Naive thymus-derived CD8-positive, alpha-beta T cell (primary cell): ENCODE measurements around the gene MPV17. TPM values are rescaled to one million over a fixed set of nuclear protein-coding genes. Genes with fewer than 3 reads are reported as not detected.
A peak's percentile ranks its signal among the peaks of the same experiment; 100 is the strongest.

Source experiments
- ATAC-seq, 2 donors: fragments of 150-1000 bp; cut with Tn5 transposase in 1 of 2; sonication (Bioruptor Pico), chemical (Tn5 transposase) in 1 of 2; 1 replicate in 1 of 2; 2 replicates in 1 of 2; pipeline ENCODE4 v1.10.0; 2021; ENCODE audit warnings: mild to moderate bottlenecking in 2 of 2, moderate library complexity in 2 of 2
- POLR2A ChIA-PET: fragments of 350-600 bp; sonication (Branson Sonifier 250); formaldehyde crosslinking; loops from one replicate; lab custom pipeline; 2021; ENCODE audit warnings: antibody characterized with exemption; lab: Charles Lee
- DNase-seq, 10 donors: peaks; one replicate each; pipeline versions ENCODE4 v3.0.0 to v3.0.0-alpha.2; 2020 to 2022
- H3K27ac Mint-ChIP-seq, 10 donors: one replicate each; pipeline ENCODE4 v1.8.0; 2020 to 2022; ENCODE audit warnings: mild to moderate bottlenecking in 10 of 10, mixed read lengths in 10 of 10, moderate library complexity in 4 of 10, inconsistent platforms in 1 of 10
- H3K27me3 Mint-ChIP-seq, 5 donors: one replicate each; pipeline ENCODE4 v1.8.0; 2021 to 2022; ENCODE audit warnings: mixed read lengths in 5 of 5
- H3K36me3 Mint-ChIP-seq, 3 donors: one replicate each; pipeline ENCODE4 v1.8.0; 2020 to 2022; ENCODE audit warnings: mixed read lengths in 3 of 3, mild to moderate bottlenecking in 2 of 3, inconsistent platforms in 1 of 3
- H3K4me1 Mint-ChIP-seq, 4 donors: one replicate each; pipeline ENCODE4 v1.8.0; 2021 to 2022; ENCODE audit warnings: mixed read lengths in 4 of 4
- H3K4me3 Mint-ChIP-seq, 10 donors: one replicate each; pipeline ENCODE4 v1.8.0; 2020 to 2022; ENCODE audit warnings: mild to moderate bottlenecking in 10 of 10, mixed read lengths in 10 of 10, moderate library complexity in 6 of 10, inconsistent platforms in 1 of 10
- H3K9me3 Mint-ChIP-seq, 9 donors: one replicate each; pipeline ENCODE4 v1.8.0; 2020 to 2022; ENCODE audit warnings: mixed read lengths in 9 of 9, mild to moderate bottlenecking in 3 of 9, inconsistent platforms in 1 of 9, moderate library complexity in 1 of 9
- polyA plus RNA-seq, 3 donors: library from polyadenylated mRNA; unstranded; fragments of 300-500 nt; fragmentation: Illumina TruSeq; gene quantifications; one replicate each; pipeline ENCODE4 v1.2.3, GENCODE V29; 2021
- total RNA-seq, 8 experiments: library from RNA in 2 of 8; stranded (reverse) in 2 of 8; gene quantifications; one replicate each; pipeline ENCODE4 v1.2.3 and lab custom pipeline; 2021 to 2026

The MPV17 gene
- total and polyA plus RNA-seq, 5 experiments from 2014 or later, result 109 to 135 (median 111) TPM

GRCh38 chr2:27261241-27261925 is 61.5 kb downstream of the MPV17 start:
- POLR2A ChIA-PET, result no interaction called here
- H3K27ac Mint-ChIP-seq, result peak overlapping the region in 2 of 10 donors; percentile 26 to 54
- peaks cover 24 to 30% (median 28%) of the 10 kb centered on the region in 4 donors for H3K4me1 Mint-ChIP-seq
- peaks cover 0 to 2% (median 0%) of the 10 kb centered on the region in 9 donors for H3K9me3 Mint-ChIP-seq
- peak overlapping the region; percentile 59 to 89 (median 80) for H3K4me3 Mint-ChIP-seq
- peaks cover 0 to 14% (median 2%) of the 10 kb centered on the region in 3 donors for H3K36me3 Mint-ChIP-seq
- H3K27me3 Mint-ChIP-seq, result peaks cover 42 to 71% (median 57%) of the 10 kb centered on the region in 5 donors
- ATAC-seq (no peak), DNase-seq (peak in 1 of 10 donors; percentile 45)

Other genes with a start within 250 kb of the MPV17 start
- under 1 TPM; 0.41 to 0.86 TPM for gene EMILIN1, start 244.5 kb downstream of the MPV17 start, total RNA-seq
- gene EMILIN1, start 244.5 kb downstream of the MPV17 start, polyA plus RNA-seq, result 1 to 10 TPM in 1 of 3 donors, under 1 TPM in 2; 0.90 to 1.1 (median 0.98) TPM
- gene KHK, start 236.3 kb downstream of the MPV17 start, total RNA-seq, result 1 to 10 TPM; 6.3 to 7.2 TPM
- gene KHK, start 236.3 kb downstream of the MPV17 start, polyA plus RNA-seq, result 1 to 10 TPM; 6.0 to 8.9 (median 6.1) TPM
- under 1 TPM; 0.22 to 0.68 TPM for gene CGREF1, start 204.0 kb downstream of the MPV17 start, total RNA-seq
- under 1 TPM; 0.38 to 0.69 (median 0.40) TPM for gene CGREF1, start 204.0 kb downstream of the MPV17 start, polyA plus RNA-seq
- gene ABHD1, start 199.3 kb downstream of the MPV17 start, total RNA-seq, result 1 to 10 TPM; 2.1 to 2.7 TPM
- gene ABHD1, start 199.3 kb downstream of the MPV17 start, polyA plus RNA-seq, result 1 to 10 TPM; 1.3 to 1.7 (median 1.4) TPM
- 10 to 100 TPM; 35.9 to 43.3 TPM for gene PREB, start 188.5 kb downstream of the MPV17 start, total RNA-seq
- gene PREB, start 188.5 kb downstream of the MPV17 start, polyA plus RNA-seq, result 10 to 100 TPM; 40.6 to 58.4 (median 51.1) TPM
- gene PRR30, start 183.7 kb downstream of the MPV17 start, total RNA-seq, result not detected
- not detected for gene PRR30, start 183.7 kb downstream of the MPV17 start, polyA plus RNA-seq
- gene TCF23, start 174.1 kb downstream of the MPV17 start, total RNA-seq, result not detected
- not detected for gene TCF23, start 174.1 kb downstream of the MPV17 start, polyA plus RNA-seq
- gene ATRAID, start 111.1 kb downstream of the MPV17 start, total RNA-seq, result 100 to 1,000 TPM; 105 TPM
- gene ATRAID, start 111.1 kb downstream of the MPV17 start, polyA plus RNA-seq, result 100 to 1,000 TPM; 299 to 388 (median 360) TPM
- 10 to 100 TPM; 39.1 to 39.5 TPM for gene SLC5A6, start 110.8 kb downstream of the MPV17 start, total RNA-seq
- 10 to 100 TPM; 14.3 to 17.8 (median 17.2) TPM for gene SLC5A6, start 110.8 kb downstream of the MPV17 start, polyA plus RNA-seq
- 10 to 100 TPM; 52.8 to 59.7 TPM for gene CAD, start 105.7 kb downstream of the MPV17 start, total RNA-seq
- gene CAD, start 105.7 kb downstream of the MPV17 start, polyA plus RNA-seq, result 10 to 100 TPM; 18.0 to 31.9 (median 27.7) TPM
- gene SLC30A3, start 60.0 kb downstream of the MPV17 start, total RNA-seq, result not detected
- gene SLC30A3, start 60.0 kb downstream of the MPV17 start, polyA plus RNA-seq, result under 1 TPM in 1 of 3 donors, not detected in 2; 0.13 TPM
- not detected for gene DNAJC5G, start 47.7 kb downstream of the MPV17 start, total RNA-seq
- gene DNAJC5G, start 47.7 kb downstream of the MPV17 start, polyA plus RNA-seq, result not detected
- under 1 TPM in 1 of 2 experiments, not detected in 1; 0.19 TPM for gene TRIM54, start 40.7 kb downstream of the MPV17 start, total RNA-seq
- not detected for gene TRIM54, start 40.7 kb downstream of the MPV17 start, polyA plus RNA-seq
- gene UCN, start 14.7 kb downstream of the MPV17 start, total RNA-seq, result 1 to 10 TPM; 5.9 to 6.9 TPM
- 1 to 10 TPM in 2 of 3 donors, under 1 TPM in 1; 0.54 to 1.3 (median 1.2) TPM for gene UCN, start 14.7 kb downstream of the MPV17 start, polyA plus RNA-seq
- gene GTF3C2, start 33.7 kb upstream of the MPV17 start, total RNA-seq, result 100 to 1,000 TPM in 1 of 2 experiments, 10 to 100 TPM in 1; 96.5 to 105 TPM
- gene GTF3C2, start 33.7 kb upstream of the MPV17 start, polyA plus RNA-seq, result 10 to 100 TPM; 26.2 to 46.1 (median 31.3) TPM
- 10 to 100 TPM; 54.9 to 55.5 TPM for gene EIF2B4, start 47.2 kb upstream of the MPV17 start, total RNA-seq
- gene EIF2B4, start 47.2 kb upstream of the MPV17 start, polyA plus RNA-seq, result 10 to 100 TPM; 26.4 to 41.2 (median 30.0) TPM
- gene SNX17, start 47.5 kb upstream of the MPV17 start, total RNA-seq, result 100 to 1,000 TPM; 121 to 122 TPM
- gene SNX17, start 47.5 kb upstream of the MPV17 start, polyA plus RNA-seq, result 100 to 1,000 TPM; 200 to 217 (median 215) TPM
- 10 to 100 TPM; 18.6 to 18.8 TPM for gene ZNF513, start 57.6 kb upstream of the MPV17 start, total RNA-seq
- gene ZNF513, start 57.6 kb upstream of the MPV17 start, polyA plus RNA-seq, result 1 to 10 TPM; 2.0 to 6.0 (median 2.5) TPM
- gene PPM1G, start 86.5 kb upstream of the MPV17 start, total RNA-seq, result 10 to 100 TPM; 46.3 to 48.4 TPM
- gene PPM1G, start 86.5 kb upstream of the MPV17 start, polyA plus RNA-seq, result 10 to 100 TPM; 57.1 to 85.2 (median 66.1) TPM
- gene NRBP1, start 105.5 kb upstream of the MPV17 start, total RNA-seq, result 100 to 1,000 TPM; 118 TPM
- gene NRBP1, start 105.5 kb upstream of the MPV17 start, polyA plus RNA-seq, result 100 to 1,000 TPM in 1 of 3 donors, 10 to 100 TPM in 2; 73.4 to 107 (median 78.8) TPM
- gene KRTCAP3, start 119.3 kb upstream of the MPV17 start, total RNA-seq, result 10 to 100 TPM; 20.9 to 23.7 TPM
- 1 to 10 TPM; 3.1 to 3.9 (median 3.6) TPM for gene KRTCAP3, start 119.3 kb upstream of the MPV17 start, polyA plus RNA-seq
- 10 to 100 TPM; 32.2 to 40.6 TPM for gene IFT172, start 166.6 kb upstream of the MPV17 start, total RNA-seq
- 1 to 10 TPM; 1.1 to 4.9 (median 3.4) TPM for gene IFT172, start 166.6 kb upstream of the MPV17 start, polyA plus RNA-seq
- not detected for gene FNDC4, start 172.1 kb upstream of the MPV17 start, total RNA-seq
- under 1 TPM in 2 of 3 donors, not detected in 1; 0.09 to 0.15 TPM for gene FNDC4, start 172.1 kb upstream of the MPV17 start, polyA plus RNA-seq
- not detected for gene GCKR, start 173.7 kb upstream of the MPV17 start, total RNA-seq
- not detected for gene GCKR, start 173.7 kb upstream of the MPV17 start, polyA plus RNA-seq